ENCODE measurements around the gene MAP4K3. TPM values are rescaled to one million over a fixed set of nuclear protein-coding genes. Genes with fewer than 3 reads are reported as not detected.

MAP4K3 gene
- total RNA-seq, 3 donors from 2014 or later = 56.2 to 101 (median 69.8) TPM

DNA sequence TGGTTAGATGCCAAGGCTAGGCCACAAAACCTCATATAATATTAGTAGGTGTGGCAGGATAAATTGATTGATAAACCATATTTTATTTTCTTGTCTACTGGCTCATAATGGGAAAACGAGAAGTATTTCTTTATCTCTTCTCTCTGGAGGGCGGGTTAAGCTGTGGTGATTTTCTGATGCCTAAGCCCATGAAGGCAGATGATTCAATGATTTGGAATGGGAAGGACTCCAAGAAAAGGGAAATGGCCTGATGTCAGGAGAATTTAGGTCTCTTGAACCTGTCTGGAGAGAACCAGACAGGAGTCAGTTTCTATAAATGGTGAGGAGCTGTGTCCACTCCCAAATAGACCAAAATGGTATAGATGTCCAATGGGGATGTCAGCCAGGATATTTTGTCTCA, 18.7 kb upstream of the MAP4K3 start:
- Histone ChIP-seq H3K4me3 (no peak overlapping the region), H3K4me1 (no peaks in the 10 kb centered on the region), H3K36me3 (no peaks in the 10 kb centered on the region), H3K27ac (no peak overlapping the region), H3K9me3 (no peaks in the 10 kb centered on the region), H3K27me3 (no peaks in the 10 kb centered on the region)
- TF ChIP-seq, protein P1, sequence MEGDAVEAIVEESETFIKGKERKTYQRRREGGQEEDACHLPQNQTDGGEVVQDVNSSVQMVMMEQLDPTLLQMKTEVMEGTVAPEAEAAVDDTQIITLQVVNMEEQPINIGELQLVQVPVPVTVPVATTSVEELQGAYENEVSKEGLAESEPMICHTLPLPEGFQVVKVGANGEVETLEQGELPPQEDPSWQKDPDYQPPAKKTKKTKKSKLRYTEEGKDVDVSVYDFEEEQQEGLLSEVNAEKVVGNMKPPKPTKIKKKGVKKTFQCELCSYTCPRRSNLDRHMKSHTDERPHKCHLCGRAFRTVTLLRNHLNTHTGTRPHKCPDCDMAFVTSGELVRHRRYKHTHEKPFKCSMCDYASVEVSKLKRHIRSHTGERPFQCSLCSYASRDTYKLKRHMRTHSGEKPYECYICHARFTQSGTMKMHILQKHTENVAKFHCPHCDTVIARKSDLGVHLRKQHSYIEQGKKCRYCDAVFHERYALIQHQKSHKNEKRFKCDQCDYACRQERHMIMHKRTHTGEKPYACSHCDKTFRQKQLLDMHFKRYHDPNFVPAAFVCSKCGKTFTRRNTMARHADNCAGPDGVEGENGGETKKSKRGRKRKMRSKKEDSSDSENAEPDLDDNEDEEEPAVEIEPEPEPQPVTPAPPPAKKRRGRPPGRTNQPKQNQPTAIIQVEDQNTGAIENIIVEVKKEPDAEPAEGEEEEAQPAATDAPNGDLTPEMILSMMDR (IDR thresholded peaks at IDR 0.05) = no peak
- TF ChIP-seq POLR2AphosphoS5 (IDR thresholded peaks at IDR 0.05) = no peak
- TF ChIP-seq POLR2A (IDR thresholded peaks at IDR 0.05) = no peak
- no peak for DNase-seq (ENCODE audit: low spot score in 2 of 2)
- intact Hi-C loops (cut with DNase I; ENCODE audit: low total_unique reads) = no loop called here

DNA sequence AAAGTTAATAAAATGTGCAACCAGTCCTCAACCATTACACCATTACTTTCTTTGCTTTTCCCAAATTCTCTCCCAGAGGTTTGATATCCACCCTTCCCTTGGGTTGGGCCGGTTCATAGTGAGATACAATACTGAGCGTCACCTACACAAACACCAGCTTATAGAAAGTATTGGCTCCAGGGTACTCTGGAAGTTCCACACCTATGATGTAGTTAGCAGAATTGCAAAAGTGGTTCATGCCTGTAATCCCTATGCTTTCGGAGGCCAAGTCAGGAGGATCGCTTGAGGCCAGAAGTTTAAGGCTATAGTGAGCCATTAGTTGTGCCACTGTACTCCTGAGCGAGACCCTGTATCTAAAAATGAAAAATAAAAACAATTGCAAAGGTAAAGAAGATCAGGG, 15.3 kb upstream of the MAP4K3 start:
- intact Hi-C loops (cut with DNase I; ENCODE audit: low total_unique reads) = no loop called here
- Histone ChIP-seq H3K36me3 (no peaks in the 10 kb centered on the region), H3K27me3 (no peaks in the 10 kb centered on the region), H3K4me1 (no peaks in the 10 kb centered on the region), H3K4me3 (no peak overlapping the region), H3K9me3 (no peaks in the 10 kb centered on the region), H3K27ac (no peak overlapping the region)
- TF ChIP-seq, protein P1 (IDR thresholded peaks at IDR 0.05) = no peak
- TF ChIP-seq POLR2AphosphoS5 (IDR thresholded peaks at IDR 0.05) (no peak), POLR2A (IDR thresholded peaks at IDR 0.05) (no peak)
- DNase-seq (ENCODE audit: low spot score in 2 of 2) = no peak

DNA sequence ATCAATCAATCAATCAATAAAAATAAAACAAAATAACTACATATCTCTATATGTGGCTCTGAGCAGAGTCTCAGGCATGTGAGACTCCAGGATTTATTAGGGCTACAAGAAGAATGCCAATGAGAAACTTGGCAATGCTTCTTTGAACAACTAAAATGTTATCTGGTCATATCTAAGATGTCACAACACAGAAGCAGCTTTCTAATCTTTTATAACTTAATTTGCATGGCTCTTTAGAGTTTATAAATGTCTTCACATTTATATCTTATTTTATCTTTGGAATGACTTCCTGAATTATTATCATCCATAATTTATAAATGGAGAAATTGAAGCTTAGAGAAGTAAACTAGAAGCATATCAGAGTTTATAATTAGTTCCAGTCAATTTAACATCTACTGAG, 14.9 kb upstream of the MAP4K3 start:
- intact Hi-C loops (cut with DNase I; ENCODE audit: low total_unique reads) = no loop called here
- H3K27me3 ChIP-seq = no peaks in the 10 kb centered on the region
- no peaks in the 10 kb centered on the region for H3K9me3 ChIP-seq
- H3K4me1 ChIP-seq = no peaks in the 10 kb centered on the region
- H3K27ac ChIP-seq = no peak overlapping the region
- DNase-seq (ENCODE audit: low spot score in 2 of 2) = no peak
- no peak overlapping the region for H3K4me3 ChIP-seq
- TF ChIP-seq POLR2A (IDR thresholded peaks at IDR 0.05) (no peak), POLR2AphosphoS5 (IDR thresholded peaks at IDR 0.05) (no peak)
- TF ChIP-seq, protein P1 (IDR thresholded peaks at IDR 0.05) = no peak
- no peaks in the 10 kb centered on the region for H3K36me3 ChIP-seq

DNA sequence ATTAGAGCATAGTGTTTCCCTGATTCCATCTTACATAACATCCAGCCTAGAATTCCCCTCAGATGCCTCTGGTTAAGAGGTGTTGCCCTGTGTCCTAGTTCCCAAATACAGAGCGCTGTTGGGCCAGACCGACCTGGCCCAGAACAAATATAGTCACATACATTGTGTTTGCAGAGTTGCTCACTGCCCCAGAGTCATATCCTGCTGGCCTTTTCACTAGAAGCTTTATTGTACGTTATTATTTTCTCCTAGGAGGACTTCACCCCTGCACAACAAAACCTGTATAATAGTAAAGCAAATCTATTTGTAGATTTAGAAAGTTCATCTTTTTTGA, 11.1 kb upstream of the MAP4K3 start:
- no peaks in the 10 kb centered on the region for H3K36me3 ChIP-seq
- intact Hi-C loops (cut with DNase I; ENCODE audit: low total_unique reads) = no loop called here

DNA sequence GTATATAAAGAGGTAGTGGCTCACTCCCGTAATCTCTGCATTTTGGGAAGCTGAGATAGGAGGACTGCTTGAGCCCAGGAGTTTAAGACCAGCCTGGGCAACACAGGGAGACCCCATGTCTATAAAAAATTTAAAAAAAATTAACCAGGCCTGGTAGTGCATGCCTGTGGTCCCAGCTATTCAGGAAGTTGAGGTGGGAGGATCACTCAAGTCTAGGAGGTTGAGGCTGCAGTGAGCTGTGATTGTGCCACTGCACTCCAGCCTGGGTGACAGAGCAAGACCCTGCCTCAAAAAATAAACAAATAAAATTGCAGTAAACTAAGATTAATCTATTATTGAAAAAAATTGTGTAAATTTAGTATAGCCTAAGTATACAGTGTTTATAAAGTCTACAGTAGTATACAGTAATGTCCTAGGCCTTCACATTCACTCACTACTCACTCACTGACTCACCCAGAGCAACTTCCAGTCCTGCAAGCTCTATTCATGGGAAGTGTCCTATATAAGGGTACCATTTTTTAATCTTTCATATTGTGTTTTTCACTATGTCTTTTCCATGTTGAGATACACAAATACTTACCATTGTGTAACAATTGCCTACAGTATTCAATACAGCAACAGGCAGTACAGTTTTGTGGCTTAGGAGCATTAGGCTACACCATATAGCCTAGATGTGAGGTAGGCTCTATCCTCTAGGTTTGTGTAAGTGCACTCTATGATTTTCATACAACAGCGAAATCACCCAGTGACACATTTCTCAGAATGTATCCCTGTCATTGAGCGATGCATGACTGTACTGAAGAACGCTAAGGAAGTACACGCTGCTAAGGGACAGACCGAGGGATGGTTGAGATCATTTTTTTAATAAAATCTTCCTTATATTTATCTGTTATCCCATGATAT, 10.4 kb upstream of the MAP4K3 start:
- no peak for TF ChIP-seq POLR2AphosphoS5 (IDR thresholded peaks at IDR 0.05)
- TF ChIP-seq, protein P1 (IDR thresholded peaks at IDR 0.05) = no peak
- TF ChIP-seq POLR2A (IDR thresholded peaks at IDR 0.05) = no peak
- no peaks in the 10 kb centered on the region for H3K36me3 ChIP-seq
- no peak overlapping the region for H3K4me3 ChIP-seq
- H3K27me3 ChIP-seq = no peaks in the 10 kb centered on the region
- no peak for DNase-seq (ENCODE audit: low spot score in 2 of 2)
- H3K27ac ChIP-seq = no peak overlapping the region
- intact Hi-C loops (cut with DNase I; ENCODE audit: low total_unique reads) = no loop called here
- no peaks in the 10 kb centered on the region for H3K9me3 ChIP-seq
- H3K4me1 ChIP-seq = no peaks in the 10 kb centered on the region

More for the DNA sequence above, 11.1 kb upstream of the MAP4K3 start:
- Histone ChIP-seq H3K27me3 (no peaks in the 10 kb centered on the region), H3K4me3 (no peak overlapping the region), H3K27ac (no peak overlapping the region), H3K4me1 (no peaks in the 10 kb centered on the region), H3K9me3 (no peaks in the 10 kb centered on the region)
- TF ChIP-seq, protein P1 (IDR thresholded peaks at IDR 0.05) = no peak
- TF ChIP-seq POLR2A (IDR thresholded peaks at IDR 0.05) (no peak), POLR2AphosphoS5 (IDR thresholded peaks at IDR 0.05) (no peak)
- DNase-seq (ENCODE audit: low spot score in 2 of 2) = no peak

Measured in breast epithelium (tissue), 4 donors.